Muscle layer of duodenum (tissue), 2 donors: Measurements from ENCODE around the gene CHN2.

ENCODE experiments used
- H3K27ac ChIP-seq: one replicate; pipeline ENCODE4 v1.7.0; 2013; ENCODE audit warnings: mild to moderate bottlenecking, low read length
- H3K27me3 ChIP-seq: one replicate; pipeline ENCODE4 v1.7.0; 2013; ENCODE audit warnings: low read depth, mild to moderate bottlenecking, control low read depth, low read length
- H3K36me3 ChIP-seq, 2 donors: one replicate each; pipeline ENCODE4 v1.7.0; 2013; ENCODE audit warnings: low read length in 2 of 2, control low read depth in 1 of 2, mild to moderate bottlenecking in 1 of 2; ENCODE audit not compliant: insufficient read depth in 2 of 2, control insufficient read depth in 1 of 2
- H3K4me1 ChIP-seq, 2 donors: one replicate each; pipeline ENCODE4 v1.7.0; 2013; ENCODE audit warnings: low read length in 2 of 2, mild to moderate bottlenecking in 2 of 2, control low read depth in 1 of 2, moderate library complexity in 1 of 2; ENCODE audit not compliant: insufficient read depth in 2 of 2, control insufficient read depth in 1 of 2
- H3K4me3 ChIP-seq, 2 donors: one replicate each; pipeline ENCODE4 v1.7.0; 2013; ENCODE audit warnings: low read length in 2 of 2, low read depth in 1 of 2, mild to moderate bottlenecking in 1 of 2
- H3K9me3 ChIP-seq, 2 donors: one replicate each; pipeline ENCODE4 v1.7.0; 2013; ENCODE audit warnings: low read length in 2 of 2, control low read depth in 1 of 2, mild to moderate bottlenecking in 1 of 2; ENCODE audit not compliant: control insufficient read depth in 1 of 2
- donor health status: healthy.

Gene CHN2

GRCh38 chr7:29345590-29345989, 151.0 kb downstream of the CHN2 start:
- no peaks in the 10 kb centered on the region for H3K9me3 ChIP-seq
- H3K27me3 ChIP-seq: no peaks in the 10 kb centered on the region
- H3K4me3 ChIP-seq: no peak overlapping the region
- no peaks in the 10 kb centered on the region for H3K4me1 ChIP-seq
- H3K27ac ChIP-seq: no peak overlapping the region
- no peaks in the 10 kb centered on the region for H3K36me3 ChIP-seq

- no peaks in the 10 kb centered on the region for H3K9me3 ChIP-seq
- H3K36me3 ChIP-seq: no peaks in the 10 kb centered on the region
- no peaks in the 10 kb centered on the region for H3K4me1 ChIP-seq
- no peak overlapping the region for H3K4me3 ChIP-seq
- no peak overlapping the region for H3K27ac ChIP-seq
- no peaks in the 10 kb centered on the region for H3K27me3 ChIP-seq
Measured at GRCh38 chr7:29346231-29346978, 151.8 kb downstream of the CHN2 start.

- Histone ChIP-seq H3K27ac (no peak overlapping the region), H3K27me3 (no peaks in the 10 kb centered on the region), H3K4me1 (no peaks in the 10 kb centered on the region), H3K36me3 (no peaks in the 10 kb centered on the region), H3K9me3 (no peaks in the 10 kb centered on the region), H3K4me3 (no peak overlapping the region)
Measured at GRCh38 chr7:29349362-29349761, 154.8 kb downstream of the CHN2 start.

- Histone ChIP-seq H3K27ac (no peak overlapping the region), H3K4me3 (no peak overlapping the region), H3K9me3 (no peaks in the 10 kb centered on the region), H3K36me3 (no peaks in the 10 kb centered on the region), H3K27me3 (no peaks in the 10 kb centered on the region), H3K4me1 (no peaks in the 10 kb centered on the region)
Measured at GRCh38 chr7:29350351-29350750, 155.8 kb downstream of the CHN2 start.

GRCh38 chr7:29352041-29352440, 157.5 kb downstream of the CHN2 start:
- Histone ChIP-seq H3K4me1 (no peaks in the 10 kb centered on the region), H3K4me3 (no peak overlapping the region), H3K27ac (no peak overlapping the region), H3K9me3 (no peaks in the 10 kb centered on the region), H3K27me3 (no peaks in the 10 kb centered on the region), H3K36me3 (no peaks in the 10 kb centered on the region)

GRCh38 chr7:29353810-29354209, 159.2 kb downstream of the CHN2 start:
- no peak overlapping the region for H3K4me3 ChIP-seq
- no peak overlapping the region for H3K27ac ChIP-seq
- no peaks in the 10 kb centered on the region for H3K4me1 ChIP-seq
- H3K36me3 ChIP-seq: no peaks in the 10 kb centered on the region
- no peaks in the 10 kb centered on the region for H3K9me3 ChIP-seq
- no peaks in the 10 kb centered on the region for H3K27me3 ChIP-seq

GRCh38 chr7:29354340-29354739, 159.8 kb downstream of the CHN2 start:
- no peaks in the 10 kb centered on the region for H3K27me3 ChIP-seq
- no peak overlapping the region for H3K4me3 ChIP-seq

GRCh38 chr7:29355388-29355787, 160.8 kb downstream of the CHN2 start:
- Histone ChIP-seq H3K27me3 (no peaks in the 10 kb centered on the region), H3K27ac (no peak overlapping the region), H3K4me1 (no peaks in the 10 kb centered on the region), H3K36me3 (no peaks in the 10 kb centered on the region), H3K9me3 (no peaks in the 10 kb centered on the region), H3K4me3 (no peak overlapping the region)

More at GRCh38 chr7:29354340-29354739, 159.8 kb downstream of the CHN2 start:
- Histone ChIP-seq H3K9me3 (no peaks in the 10 kb centered on the region), H3K4me1 (no peaks in the 10 kb centered on the region), H3K27ac (no peak overlapping the region), H3K36me3 (no peaks in the 10 kb centered on the region)

- H3K27ac ChIP-seq: no peak overlapping the region
- H3K4me3 ChIP-seq: no peak overlapping the region
- H3K36me3 ChIP-seq: no peaks in the 10 kb centered on the region
- H3K4me1 ChIP-seq: no peaks in the 10 kb centered on the region
- no peaks in the 10 kb centered on the region for H3K27me3 ChIP-seq
- no peaks in the 10 kb centered on the region for H3K9me3 ChIP-seq
Measured at GRCh38 chr7:29356631-29357030, 162.1 kb downstream of the CHN2 start.

GRCh38 chr7:29359482-29360093, 165.0 kb downstream of the CHN2 start:
- Histone ChIP-seq H3K27me3 (no peaks in the 10 kb centered on the region), H3K4me3 (no peak overlapping the region), H3K27ac (no peak overlapping the region), H3K36me3 (no peaks in the 10 kb centered on the region), H3K4me1 (no peaks in the 10 kb centered on the region), H3K9me3 (no peaks in the 10 kb centered on the region)

- Histone ChIP-seq H3K4me3 (no peak overlapping the region), H3K27ac (no peak overlapping the region), H3K36me3 (no peaks in the 10 kb centered on the region), H3K4me1 (no peaks in the 10 kb centered on the region), H3K27me3 (no peaks in the 10 kb centered on the region), H3K9me3 (no peaks in the 10 kb centered on the region)
Measured at GRCh38 chr7:29360633-29361625, 166.4 kb downstream of the CHN2 start.
